ENCODE measurements around the gene GPR68.
"Not testable (repeated sequence)": the region's sequence is repeated elsewhere in the genome, so short reads cannot be mapped to it uniquely, and the experiment has no call there.

The GPR68 gene

GRCh38 chr14:91230397-91231035, 14.0 kb downstream of the GPR68 start:
- DNase-seq, result no peak

DNA sequence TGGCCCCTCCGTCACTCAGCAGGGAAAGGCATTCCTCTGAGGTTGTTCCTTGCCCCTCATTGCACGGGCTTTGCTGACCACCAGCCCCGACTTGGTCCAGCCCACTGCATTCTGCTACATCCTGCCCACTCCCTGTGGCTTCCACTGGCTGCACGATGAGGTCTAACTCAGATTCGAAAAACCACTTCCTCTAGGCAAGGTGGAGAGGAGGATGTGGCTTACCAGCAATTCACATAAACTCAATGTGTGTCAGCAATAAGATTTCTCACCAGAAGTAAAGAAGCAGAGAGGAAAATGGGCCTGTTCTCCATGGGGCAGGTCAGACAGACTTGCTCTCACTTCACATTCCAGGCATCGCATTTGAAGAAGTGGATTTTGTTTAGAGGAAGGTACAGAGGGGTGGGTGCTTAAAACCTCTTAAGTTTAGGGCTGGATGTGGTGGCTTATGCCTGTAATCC, 14.7 kb downstream of the GPR68 start:
- DNase-seq, result no peak

DNA sequence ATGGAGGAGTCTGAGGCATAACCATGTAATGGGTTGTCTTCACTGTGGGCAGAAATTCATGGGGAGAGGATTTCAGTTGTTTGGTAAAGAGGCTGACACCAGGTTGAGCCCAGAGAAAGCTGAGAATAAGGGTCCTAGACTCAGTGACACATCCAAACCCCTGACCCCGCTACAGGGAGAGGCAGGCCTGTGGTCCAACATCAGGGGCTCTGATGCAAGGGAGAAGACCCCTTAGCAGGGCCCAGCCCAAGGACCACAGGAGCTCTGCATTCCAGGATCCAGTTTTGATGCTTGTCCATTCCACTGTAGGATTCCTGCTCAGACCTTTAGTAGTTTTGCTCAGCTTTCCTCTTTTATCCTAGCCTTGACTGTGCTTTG, 15.5 kb downstream of the GPR68 start:
- no peak for DNase-seq

DNA sequence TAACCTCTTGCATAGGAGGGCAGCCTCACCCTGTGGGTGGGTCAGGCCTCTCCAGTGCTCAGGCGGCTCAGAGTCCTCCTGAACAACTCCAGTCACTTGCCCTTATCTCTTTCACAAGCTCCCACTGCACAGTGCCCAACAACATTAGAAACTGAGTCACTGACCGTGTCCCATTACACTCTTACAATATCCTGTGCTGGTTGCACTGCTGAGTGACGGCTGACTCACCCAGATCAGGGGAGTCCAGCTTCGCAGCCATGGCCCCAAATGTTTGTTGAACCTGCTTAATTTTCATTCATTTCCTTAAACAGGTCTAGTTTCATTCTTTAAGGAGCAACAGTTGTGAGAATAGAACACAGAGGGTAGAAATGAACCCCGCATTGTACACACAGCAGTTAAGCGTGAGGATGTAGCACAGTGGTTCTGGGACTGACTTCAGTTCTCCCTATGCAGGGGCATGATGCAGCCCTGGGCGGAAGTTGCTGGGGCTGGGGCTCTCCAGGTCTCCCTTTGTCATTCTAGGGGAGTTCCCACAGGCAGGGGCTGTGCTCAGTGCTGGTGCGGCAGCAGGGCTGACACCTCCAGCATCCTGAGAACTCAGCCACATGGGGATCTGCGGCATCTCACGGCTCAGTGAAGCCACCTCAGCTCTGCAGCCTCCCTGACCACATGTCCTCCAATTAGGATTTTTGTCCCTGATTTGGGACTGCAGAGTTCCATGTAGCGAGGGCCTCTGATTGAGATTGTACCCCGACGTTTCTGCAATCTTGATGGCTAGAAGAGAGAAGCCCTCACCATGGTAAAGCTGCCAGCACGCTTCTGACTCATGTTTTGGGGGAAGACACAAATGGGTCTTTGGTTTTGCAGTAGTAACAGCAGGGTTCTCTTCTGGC, 16.1 kb downstream of the GPR68 start:
- no peak for DNase-seq

GRCh38 chr14:91227183-91227628, 17.3 kb downstream of the GPR68 start:
- no peak for DNase-seq

DNA sequence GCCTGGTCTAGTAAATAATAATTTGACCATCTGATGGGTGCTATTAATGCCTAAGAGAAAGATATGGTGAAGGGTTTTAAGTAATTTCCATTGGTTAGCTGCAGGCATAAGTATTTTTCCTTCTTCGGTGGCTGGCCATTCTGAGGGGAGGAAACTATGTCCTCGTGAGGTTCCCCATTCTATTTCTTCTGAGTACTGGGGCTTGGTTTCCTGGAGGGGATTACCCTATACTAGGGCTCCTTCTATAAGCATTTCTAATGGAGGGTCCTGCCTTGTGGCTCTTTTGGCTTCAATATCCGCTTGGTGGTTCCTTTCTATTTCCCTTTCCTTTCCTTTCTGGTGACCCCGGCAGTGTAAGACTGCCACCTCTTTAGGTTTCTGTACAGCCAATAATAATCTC, 18.1 kb downstream of the GPR68 start:
- DNase-seq, result not testable (repeated sequence)

GRCh38 chr14:91225025-91225424, 19.5 kb downstream of the GPR68 start:
- DNase-seq, result no peak

- DNase-seq, result no peak
Measured at GRCh38 chr14:91223028-91223783, 21.3 kb downstream of the GPR68 start.

GRCh38 chr14:91221270-91221669, 23.2 kb downstream of the GPR68 start:
- DNase-seq, result no peak

DNA sequence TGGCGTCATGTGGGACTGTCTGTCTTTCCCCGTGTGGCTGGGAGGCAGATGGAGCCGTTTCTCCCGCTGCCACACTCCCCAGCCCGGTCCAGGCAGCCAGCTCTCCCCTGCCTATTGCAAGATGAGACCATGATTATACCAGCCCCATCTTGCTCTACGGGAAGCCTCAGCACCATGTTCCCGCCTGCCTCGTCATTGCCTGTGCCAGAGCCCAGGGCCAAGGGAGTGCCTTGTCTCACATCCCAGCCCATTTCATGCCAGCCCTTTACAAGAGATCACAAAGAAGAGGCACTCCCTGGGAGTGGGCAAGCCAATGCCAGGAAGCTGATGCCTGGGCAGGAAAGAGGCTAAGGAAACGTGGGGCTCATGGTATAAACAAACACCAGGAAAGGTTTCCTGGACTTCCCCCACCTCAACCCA, 23.9 kb downstream of the GPR68 start:
- peak in 1 of 56 donors; percentile 18 for DNase-seq

DNA sequence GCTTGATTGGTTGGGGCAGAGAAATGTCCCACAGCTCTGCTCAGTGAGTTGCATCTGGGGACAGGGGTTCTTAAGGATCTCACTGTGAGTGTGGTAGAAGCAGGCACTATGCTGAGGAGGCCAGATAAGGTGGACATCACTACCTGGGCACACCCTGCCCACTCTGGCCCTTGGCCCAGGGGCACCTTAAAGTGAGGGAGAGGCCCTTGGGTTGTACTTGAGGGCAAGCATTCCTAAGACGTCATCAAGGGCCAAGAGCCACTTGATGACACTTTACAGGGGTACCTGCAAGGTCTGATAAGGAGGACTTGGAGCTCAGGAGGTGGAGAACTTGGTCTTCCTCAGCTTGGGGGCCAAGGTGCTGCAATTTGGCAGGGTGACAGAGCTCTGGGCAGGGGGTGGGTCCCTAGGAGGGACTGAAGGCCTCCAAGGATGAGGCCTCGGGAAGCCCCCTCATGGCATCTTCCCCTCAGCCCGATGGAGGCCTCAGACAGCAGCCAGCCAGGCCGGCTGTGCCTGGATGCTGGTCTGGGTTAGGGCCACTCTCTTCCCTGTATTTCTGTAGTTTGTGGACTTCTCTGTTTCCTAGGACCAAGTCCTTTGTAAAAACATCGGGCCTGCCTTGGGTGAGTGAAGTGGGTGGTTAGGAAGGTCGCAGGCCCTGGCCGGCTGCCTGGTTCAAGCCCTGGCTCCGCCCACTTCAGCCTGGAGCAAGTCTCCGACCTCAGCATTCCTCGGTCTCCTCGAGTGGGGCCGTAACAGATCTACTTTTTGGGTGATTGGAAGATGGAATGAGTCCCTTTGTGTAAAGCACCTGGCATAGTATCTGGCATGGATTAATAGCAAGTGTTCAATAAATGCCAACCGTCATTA, 24.8 kb downstream of the GPR68 start:
- DNase-seq, result no peak

DNA sequence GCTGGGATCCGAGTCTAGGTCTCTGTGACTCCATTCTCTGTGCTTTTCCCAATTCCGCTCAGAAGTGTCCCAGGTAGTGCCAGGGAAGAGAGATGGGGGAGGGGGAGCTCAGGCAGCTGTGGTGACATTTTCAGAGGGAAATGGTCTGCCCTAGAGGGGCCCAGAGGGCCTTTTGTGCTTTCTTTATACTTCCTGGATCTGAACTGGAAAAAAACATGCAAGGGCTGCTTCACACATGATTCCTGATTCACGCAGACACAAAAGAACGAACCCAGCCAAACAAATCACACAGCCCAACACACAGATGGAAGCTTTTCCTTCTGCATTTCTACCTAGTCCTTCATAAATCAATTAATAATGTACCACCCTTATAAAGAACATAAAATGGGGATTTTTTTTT, 26.5 kb downstream of the GPR68 start:
- DNase-seq, result no peak

DNA sequence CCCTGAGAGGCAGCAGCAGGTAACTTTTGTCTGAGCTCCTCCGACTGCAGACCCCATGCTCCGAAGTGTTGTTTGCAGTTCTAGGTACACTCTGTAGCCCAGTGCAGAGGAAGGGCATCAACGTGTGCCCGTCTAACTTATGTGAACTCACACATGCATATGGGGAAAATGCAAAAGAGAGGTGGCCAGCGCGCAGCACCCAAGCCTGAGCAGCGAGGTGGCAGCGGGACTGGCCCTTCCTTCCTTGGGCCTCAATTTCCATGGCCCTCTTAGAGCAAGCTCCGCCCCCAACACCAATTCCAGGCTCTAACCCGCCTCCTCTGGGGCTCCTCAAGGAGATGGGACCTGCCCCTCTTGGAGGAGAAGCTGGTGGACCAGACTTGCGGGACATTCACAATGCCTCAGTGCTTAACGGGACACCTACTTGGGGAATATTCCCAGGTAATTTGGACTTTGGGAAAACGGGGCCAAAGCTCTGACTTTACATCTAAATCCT, 27.7 kb downstream of the GPR68 start:
- DNase-seq, result no peak

DNA sequence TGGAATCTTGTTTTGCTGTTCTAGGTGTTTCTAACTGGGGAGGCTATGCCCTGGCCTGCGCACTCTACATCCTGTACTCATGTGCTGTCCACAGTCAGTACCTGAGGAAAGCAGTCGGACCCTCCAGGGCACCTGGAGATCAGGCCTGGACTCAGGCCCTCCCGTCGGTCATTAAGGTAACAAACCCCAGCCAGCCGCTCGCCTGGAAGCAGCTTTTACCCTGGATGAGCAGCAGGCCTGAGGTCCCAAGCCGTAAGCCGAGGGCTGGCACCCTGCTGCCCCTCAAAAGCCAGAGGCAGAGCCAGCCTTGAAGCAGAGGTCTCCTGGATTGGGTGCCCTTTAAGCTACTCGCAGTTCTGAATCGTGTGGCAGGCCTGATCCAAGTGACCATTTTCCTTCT, 29.1 kb downstream of the GPR68 start:
- DNase-seq, result no peak

- no peak for DNase-seq
Measured at GRCh38 chr14:91214306-91214705, 30.2 kb downstream of the GPR68 start.

DNA sequence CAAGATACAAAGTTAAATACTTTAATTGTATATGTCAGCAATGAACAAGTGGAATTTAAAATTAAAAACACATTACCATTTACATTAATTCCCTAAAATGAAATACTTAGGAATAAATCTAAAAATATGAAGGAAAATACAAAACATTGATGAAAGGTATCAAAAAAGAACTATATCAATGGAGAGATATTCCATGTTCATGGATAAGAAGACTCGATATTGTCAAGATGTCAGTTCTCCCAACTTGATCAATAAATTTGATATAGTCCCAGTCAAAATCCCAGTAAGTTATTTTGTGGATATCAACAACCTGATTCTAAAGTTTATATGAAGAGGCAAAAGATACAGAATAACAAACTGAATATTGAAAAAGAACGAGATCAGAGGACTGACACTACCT, 33.5 kb downstream of the GPR68 start:
- DNase-seq, result no peak

DNA sequence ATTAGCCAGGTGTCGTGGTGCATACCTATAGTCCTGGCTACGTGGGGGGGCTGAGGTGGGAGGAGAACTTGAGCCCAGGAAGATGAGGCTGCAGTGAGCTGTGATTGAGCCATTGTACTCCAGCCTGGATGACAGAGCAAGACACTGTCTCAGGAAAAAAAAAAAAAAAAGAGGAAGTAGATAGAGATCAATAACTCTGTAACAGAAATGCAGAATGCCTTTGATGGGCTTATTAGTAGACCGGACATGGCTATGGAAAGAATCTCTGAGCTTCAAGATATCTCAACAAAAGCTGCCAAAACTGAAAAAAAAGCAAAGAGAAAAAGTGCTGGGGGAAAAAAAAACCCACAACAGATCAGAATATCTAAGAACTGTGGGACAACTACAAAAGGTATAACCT, 37.5 kb downstream of the GPR68 start:
- DNase-seq, result no peak

DNA sequence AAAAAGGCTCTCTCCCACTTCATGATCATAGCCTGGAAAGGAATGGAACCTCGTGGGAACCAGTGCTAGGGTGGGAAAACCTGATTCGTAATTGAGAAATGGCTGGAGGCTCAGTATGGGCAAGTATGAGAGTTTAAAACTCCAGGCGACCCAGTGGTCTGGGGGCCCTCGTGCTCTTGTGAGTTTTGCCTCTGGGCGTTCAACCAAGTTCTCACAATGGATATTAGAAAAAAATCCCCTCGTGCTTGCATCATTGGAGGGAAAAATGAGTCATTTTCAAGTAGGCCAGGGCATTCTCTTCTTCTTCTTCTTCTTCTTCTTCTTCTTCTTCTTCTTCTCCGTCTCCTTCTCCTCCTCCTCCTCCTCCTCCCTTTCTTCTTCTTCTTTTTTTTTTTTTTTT, 39.0 kb downstream of the GPR68 start:
- DNase-seq, result no peak

- no peak for DNase-seq
Measured at GRCh38 chr14:91204657-91205056, 39.8 kb downstream of the GPR68 start.

- no peak for DNase-seq
Measured at GRCh38 chr14:91202234-91202974, 42.1 kb downstream of the GPR68 start.
